Small intestine (tissue), 7 donors: ENCODE results near the gene NEU3. TPM values are rescaled to one million over a fixed set of nuclear protein-coding genes. Genes with fewer than 3 reads are reported as not detected.
A peak's percentile ranks its signal among the peaks of the same experiment; 100 is the strongest.

Experiments
- DNase-seq, 2 donors: peaks; one replicate each; pipeline versions ENCODE4 v3.0.0 to v3.0.0-alpha.2; 2013
- FAIRE-seq: peaks from 2 replicates; lab custom pipeline; 2012; peaks lifted over from hg19 to GRCh38; lab: Jason Lieb, UNC
- H3K27ac ChIP-seq, 3 donors: one replicate each; pipeline ENCODE4 v1.5.1; 2013; ENCODE audit warnings: low read length in 2 of 3, mild to moderate bottlenecking in 2 of 3, control low read depth in 1 of 3, inconsistent platforms in 1 of 3, low read depth in 1 of 3, moderate library complexity in 1 of 3
- H3K27me3 ChIP-seq, 3 donors: one replicate each; pipeline ENCODE4 v1.6.1; 2013; ENCODE audit warnings: low read length in 3 of 3, inconsistent platforms in 1 of 3; ENCODE audit not compliant: control insufficient read depth in 3 of 3, insufficient read depth in 3 of 3
- H3K36me3 ChIP-seq, 3 donors: one replicate each; pipeline ENCODE4 v1.6.1; 2013; ENCODE audit warnings: low read length in 3 of 3, inconsistent platforms in 1 of 3, low read depth in 1 of 3, mild to moderate bottlenecking in 1 of 3, moderate library complexity in 1 of 3; ENCODE audit not compliant: control insufficient read depth in 3 of 3, insufficient read depth in 2 of 3
- H3K4me1 ChIP-seq, 3 donors: one replicate each; pipeline ENCODE4 v1.6.1; 2013; ENCODE audit warnings: low read length in 2 of 3, inconsistent platforms in 1 of 3, low read depth in 1 of 3, mild to moderate bottlenecking in 1 of 3, moderate library complexity in 1 of 3; ENCODE audit not compliant: control insufficient read depth in 3 of 3, insufficient read depth in 2 of 3
- H3K4me3 ChIP-seq, 3 donors: one replicate each; pipeline ENCODE4 v1.5.1; 2013; ENCODE audit warnings: low read length in 3 of 3, control low read depth in 1 of 3, inconsistent platforms in 1 of 3, low read depth in 1 of 3, mild to moderate bottlenecking in 1 of 3, moderate library complexity in 1 of 3
- H3K9me3 ChIP-seq, 2 donors: one replicate each; pipeline ENCODE4 v1.6.1; 2013; ENCODE audit warnings: low read depth in 1 of 2, low read length in 1 of 2; ENCODE audit not compliant: control insufficient read depth in 2 of 2, insufficient read depth in 1 of 2
- WGBS, 3 donors: extraction: QIAGEN DNeasy Blood & Tissue Kit; methylation state at CpG; one replicate each; pipeline ENCODE4 v1.1.7; 2013; 5-methylcytosine and 5-hydroxymethylcytosine counted together
- polyA plus RNA-seq, 4 donors: library from polyadenylated mRNA; stranded (reverse) in 3 of 4; unstranded in 1 of 4; fragments of 200-250 nt in 3 of 4; fragments of 120-200 nt in 1 of 4; gene quantifications; one replicate each; pipeline versions ENCODE4 v1.2.1 to v1.2.3, GENCODE V29; 2013
- donor health status: healthy with polysubstance abuse.
- donor health status: control.
- donor health status: control.
- donor health status: Bipolar disorder and iron deficiency.
- donor health status: healthy.

Gene NEU3
- polyA plus RNA-seq, 4 donors: 0.89 to 12.1 (median 2.7) TPM

DNA sequence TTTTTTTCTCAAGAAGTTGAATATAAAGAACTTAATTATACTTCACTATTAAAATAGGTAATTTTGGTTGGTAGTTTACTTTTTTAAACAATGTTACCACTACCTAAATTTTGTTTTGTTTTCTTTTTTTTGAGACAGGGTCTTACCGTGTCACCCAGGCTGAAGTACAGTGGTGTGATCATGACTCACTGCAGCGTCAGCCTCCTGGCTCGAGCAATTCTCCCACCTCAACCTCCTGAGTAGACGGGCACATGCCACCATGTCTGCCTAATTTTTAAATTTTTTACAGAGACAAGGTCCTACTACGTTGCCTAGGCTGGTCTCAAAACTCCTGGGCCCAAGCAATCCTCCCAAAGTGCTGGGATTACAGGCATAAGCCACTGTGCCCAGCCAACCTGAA lies 22.1 kb upstream of the NEU3 start:
- WGBS, 3 donors: 83 to 95% (median 91%) methylated on average over 5 of the region's 5 CpGs
- H3K9me3 ChIP-seq: no peaks in the 10 kb centered on the region
- H3K36me3 ChIP-seq: peaks cover 5 to 16% (median 6%) of the 10 kb centered on the region in 3 donors
- H3K4me1 ChIP-seq: no peaks in the 10 kb centered on the region
- no peak overlapping the region for H3K4me3 ChIP-seq
- FAIRE-seq (no peak), DNase-seq (no peak)
- H3K27ac ChIP-seq: no peak overlapping the region
- no peaks in the 10 kb centered on the region for H3K27me3 ChIP-seq

DNA sequence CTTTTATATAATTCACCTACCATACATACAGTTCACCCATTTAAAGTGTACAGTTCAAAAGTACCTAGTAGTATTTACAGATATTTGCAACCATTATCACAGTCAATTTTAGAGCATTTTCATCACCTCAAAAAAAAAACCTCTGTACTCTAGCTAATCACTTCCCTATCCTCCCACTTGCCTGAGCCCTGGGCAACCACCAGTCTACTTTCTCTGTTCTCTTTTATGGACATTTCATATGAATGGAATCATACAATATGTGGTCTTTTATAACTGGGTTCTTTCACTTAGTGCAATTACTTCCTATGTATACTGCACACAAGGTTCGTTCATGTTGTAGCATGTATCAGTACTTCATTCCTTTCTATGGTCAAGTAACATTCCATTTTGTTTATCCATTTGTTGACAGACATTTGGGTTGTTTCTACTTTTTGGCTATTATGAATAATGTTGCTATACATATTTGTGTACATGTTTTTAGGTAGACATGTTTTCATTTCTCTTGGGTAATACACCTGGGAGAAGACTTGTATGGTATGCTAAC lies 17.8 kb upstream of the NEU3 start:
- FAIRE-seq: no peak
- Histone ChIP-seq H3K36me3 (peaks cover 11 to 27% (median 21%) of the 10 kb centered on the region in 3 donors), H3K4me1 (no peaks in the 10 kb centered on the region), H3K9me3 (no peaks in the 10 kb centered on the region), H3K27me3 (no peaks in the 10 kb centered on the region), H3K27ac (no peak overlapping the region), H3K4me3 (no peak overlapping the region)
- no peak for DNase-seq
- WGBS, 3 donors: 72 to 87% (median 86%) methylated on average over 1 of the region's 1 CpG

DNA sequence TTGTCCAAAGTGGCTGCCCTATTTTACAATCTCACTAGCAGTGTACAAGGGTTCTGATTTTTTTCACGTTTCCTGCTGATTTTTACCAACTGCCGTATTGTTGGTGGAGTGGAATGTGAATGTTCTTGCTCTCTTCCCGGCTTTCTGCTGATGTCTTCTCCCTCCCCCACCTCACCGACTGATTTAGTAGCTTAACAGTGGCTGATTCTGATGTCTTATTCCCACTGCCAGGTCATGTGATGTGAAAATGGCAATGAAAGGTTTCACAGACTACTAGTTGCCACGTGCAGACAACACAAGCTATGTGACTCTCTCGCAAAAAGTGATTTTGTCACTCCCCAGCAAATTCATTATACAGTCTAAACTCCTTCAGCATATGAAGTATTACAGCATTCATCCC lies 17.3 kb upstream of the NEU3 start:
- H3K27ac ChIP-seq: no peak overlapping the region
- no peak for FAIRE-seq
- H3K27me3 ChIP-seq: no peaks in the 10 kb centered on the region
- DNase-seq: no peak
- WGBS, 3 donors: 78 to 96% (median 93%) methylated on average over 6 of the region's 6 CpGs
- H3K9me3 ChIP-seq: no peaks in the 10 kb centered on the region
- H3K4me1 ChIP-seq: no peaks in the 10 kb centered on the region
- H3K36me3 ChIP-seq: peaks cover 11 to 27% (median 23%) of the 10 kb centered on the region in 3 donors
- H3K4me3 ChIP-seq: no peak overlapping the region

DNA sequence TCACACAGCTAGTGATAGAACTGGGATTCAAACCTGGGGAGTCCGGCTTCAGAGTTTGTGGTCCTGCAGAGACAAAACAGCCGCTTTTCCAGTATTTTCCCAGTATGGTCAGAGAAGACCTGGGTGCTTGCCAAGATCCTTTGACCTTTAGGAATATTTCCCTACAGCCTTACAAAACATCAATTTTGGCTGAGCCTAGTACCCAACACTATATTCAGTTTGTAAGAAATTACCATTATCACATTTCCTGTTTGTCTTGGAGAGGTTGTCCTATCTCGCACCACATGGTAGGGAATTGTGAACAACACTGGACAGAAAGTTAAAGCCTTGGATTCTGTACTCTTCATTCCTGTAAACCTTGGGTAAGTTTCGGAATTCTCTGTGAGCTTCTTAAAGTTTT lies 10.7 kb upstream of the NEU3 start:
- peaks cover 6 to 18% (median 14%) of the 10 kb centered on the region in 3 donors for H3K36me3 ChIP-seq
- no peak overlapping the region for H3K4me3 ChIP-seq
- no peak for FAIRE-seq
- H3K27ac ChIP-seq: no peak overlapping the region
- 96 to 99% (median 97%) methylated on average over 4 of the region's 4 CpGs for WGBS, 3 donors
- no peak for DNase-seq
- H3K9me3 ChIP-seq: no peaks in the 10 kb centered on the region
- H3K27me3 ChIP-seq: no peaks in the 10 kb centered on the region
- peaks cover 0 to 4% (median 0%) of the 10 kb centered on the region in 3 donors for H3K4me1 ChIP-seq

DNA sequence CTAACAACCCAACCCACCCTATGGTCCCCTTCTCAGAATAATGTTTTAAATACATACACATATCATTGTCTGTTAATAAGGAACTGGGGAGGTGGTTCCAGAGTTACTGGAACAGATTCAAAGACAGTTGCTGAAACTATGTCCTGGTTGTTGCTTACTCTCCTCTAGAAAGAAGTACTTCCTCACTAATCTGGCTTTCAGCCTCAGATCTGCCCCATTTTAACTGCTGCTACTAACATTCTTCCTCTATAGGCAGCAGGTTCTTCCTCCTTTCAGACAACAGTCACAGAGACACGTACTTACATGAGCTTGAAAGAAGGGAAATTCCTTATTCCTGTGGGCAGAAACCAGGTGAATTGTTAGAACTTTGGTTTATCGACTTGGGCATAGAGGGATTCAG lies 8.1 kb upstream of the NEU3 start:
- Histone ChIP-seq H3K9me3 (no peaks in the 10 kb centered on the region), H3K27me3 (no peaks in the 10 kb centered on the region), H3K4me3 (no peak overlapping the region), H3K27ac (no peak overlapping the region), H3K4me1 (peaks cover 0 to 4% (median 0%) of the 10 kb centered on the region in 3 donors), H3K36me3 (peaks cover 3 to 12% (median 10%) of the 10 kb centered on the region in 3 donors)
- FAIRE-seq (no peak), DNase-seq (no peak)
- 89 to 94% (median 91%) methylated on average over 2 of the region's 2 CpGs for WGBS, 3 donors

DNA sequence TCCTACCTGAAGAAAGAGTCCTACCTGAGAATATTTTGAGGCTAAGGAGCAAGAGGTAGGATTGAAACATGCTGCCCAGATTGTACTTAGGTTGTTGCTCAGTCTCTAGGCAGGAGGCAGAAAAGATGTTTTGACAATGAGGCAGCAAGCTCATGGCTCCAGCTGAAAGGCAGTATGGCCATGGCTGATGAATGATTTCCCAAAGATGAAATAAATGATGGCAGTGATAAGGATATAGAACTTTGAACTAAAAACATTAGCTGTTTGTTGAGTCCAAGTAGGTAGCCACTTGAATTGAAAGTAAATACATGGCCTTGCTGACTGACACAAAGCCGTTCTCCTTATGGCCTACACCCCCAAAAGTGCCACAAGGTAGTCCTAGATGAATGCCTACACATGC lies 6.8 kb upstream of the NEU3 start:
- H3K4me3 ChIP-seq: no peak overlapping the region
- peaks cover 0 to 4% (median 0%) of the 10 kb centered on the region in 3 donors for H3K4me1 ChIP-seq
- 45 to 84% (median 57%) methylated on average over 1 of the region's 1 CpG for WGBS, 3 donors
- peak in 1 of 2 donors; percentile 32 for DNase-seq
- H3K27ac ChIP-seq: no peak overlapping the region
- H3K27me3 ChIP-seq: no peaks in the 10 kb centered on the region
- peaks cover 2 to 10% (median 3%) of the 10 kb centered on the region in 3 donors for H3K36me3 ChIP-seq
- no peaks in the 10 kb centered on the region for H3K9me3 ChIP-seq
- FAIRE-seq: no peak

DNA sequence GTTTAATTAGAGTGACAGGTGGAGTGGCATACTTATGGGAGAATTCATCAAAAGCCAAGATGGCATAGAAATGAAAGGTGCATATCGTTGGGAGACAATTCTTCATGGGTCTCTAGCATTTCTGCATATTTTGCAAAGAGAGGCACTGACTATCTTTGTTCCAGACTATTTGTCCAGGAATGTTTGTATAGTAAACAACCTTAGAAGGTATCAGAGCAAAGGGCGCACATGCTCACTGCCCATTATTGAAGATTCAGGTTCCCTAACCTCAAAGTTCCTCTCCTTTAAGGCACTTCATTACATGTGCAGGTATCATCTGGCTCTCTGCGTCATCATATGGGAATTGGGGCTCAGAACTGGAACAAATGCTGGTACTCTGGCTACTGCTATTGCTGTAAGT lies 4.7 kb upstream of the NEU3 start:
- DNase-seq: no peak
- Histone ChIP-seq H3K27ac (no peak overlapping the region), H3K4me3 (no peak overlapping the region), H3K36me3 (peaks cover 0 to 4% (median 2%) of the 10 kb centered on the region in 3 donors), H3K9me3 (no peaks in the 10 kb centered on the region), H3K27me3 (no peaks in the 10 kb centered on the region), H3K4me1 (peaks cover 0 to 6% (median 4%) of the 10 kb centered on the region in 3 donors)
- 82 to 93% (median 87%) methylated on average over 3 of the region's 3 CpGs for WGBS, 3 donors
- FAIRE-seq: no peak

DNA sequence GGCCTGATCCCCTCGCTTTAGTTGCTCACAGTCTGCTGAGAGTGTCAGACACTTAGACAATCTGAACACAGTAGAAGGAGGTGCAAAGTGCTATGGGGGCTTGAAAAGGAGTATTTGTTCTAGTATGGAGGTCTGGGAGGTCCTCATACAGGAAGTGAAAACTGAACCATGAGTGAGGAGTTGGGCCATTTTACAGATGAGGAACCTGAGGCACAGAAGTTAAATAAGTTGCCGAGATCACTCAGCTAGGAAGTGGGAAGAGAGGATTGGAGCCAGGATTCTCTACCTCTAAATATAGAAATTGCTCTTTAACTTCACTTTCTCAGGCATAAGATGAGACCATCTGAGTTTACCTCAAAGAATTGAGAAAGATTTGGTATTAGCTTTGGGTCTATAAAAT lies 4.0 kb upstream of the NEU3 start:
- Histone ChIP-seq H3K4me1 (peaks cover 2 to 6% (median 5%) of the 10 kb centered on the region in 3 donors), H3K36me3 (peaks cover 0 to 3% (median 2%) of the 10 kb centered on the region in 3 donors), H3K27ac (no peak overlapping the region), H3K9me3 (no peaks in the 10 kb centered on the region), H3K4me3 (no peak overlapping the region), H3K27me3 (no peaks in the 10 kb centered on the region)
- FAIRE-seq (no peak), DNase-seq (no peak)
- WGBS, 3 donors: 88 to 97% (median 94%) methylated on average over 2 of the region's 2 CpGs

DNA sequence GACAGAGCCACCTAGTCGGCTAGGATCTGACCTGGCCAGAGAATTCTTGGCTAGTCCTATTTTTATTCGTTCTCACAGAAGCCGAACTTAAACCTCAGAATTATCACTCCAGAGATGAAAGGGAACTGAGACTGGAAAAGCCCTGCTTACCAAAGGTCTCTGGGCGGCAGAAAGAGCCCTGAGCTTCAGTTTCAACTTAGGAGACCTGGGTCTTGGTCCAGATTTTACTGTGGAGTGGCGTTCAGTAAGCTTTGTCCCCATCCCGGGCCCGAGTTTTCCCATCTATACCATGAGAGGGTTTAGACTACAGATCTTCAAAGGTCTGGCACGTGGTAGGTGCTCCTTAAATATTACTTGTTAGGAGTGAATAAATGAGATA lies 516 bp downstream of the NEU3 start:
- H3K36me3 ChIP-seq: no peaks in the 10 kb centered on the region
- H3K27me3 ChIP-seq: no peaks in the 10 kb centered on the region
- H3K4me1 ChIP-seq: peaks cover 2 to 22% (median 3%) of the 10 kb centered on the region in 3 donors
- no peaks in the 10 kb centered on the region for H3K9me3 ChIP-seq
- FAIRE-seq: no peak
- 3 to 7% (median 4%) methylated on average over 8 of the region's 8 CpGs for WGBS, 3 donors
- H3K4me3 ChIP-seq: peak overlapping the region; percentile 55 to 95 (median 89)
- peak in 1 of 2 donors; percentile 25 for DNase-seq
- H3K27ac ChIP-seq: peak overlapping the region; percentile 63 to 84 (median 66)
